Erythroblast (primary cell): ENCODE results near the gene HCCS.

ENCODE experiments used
- GATA1 ChIP-seq: IDR thresholded peaks from 2 replicates; pipeline ENCODE4 v1.6.1; 2011; ENCODE audit warnings: low read depth, mild to moderate bottlenecking, control low read depth, low read length, moderate library complexity
- POLR2A ChIP-seq: IDR thresholded peaks from 2 replicates; pipeline ENCODE4 v1.6.1; 2011; ENCODE audit warnings: mild to moderate bottlenecking, low read length

GRCh38 chrX:11113731-11114130 lies 2.6 kb downstream of the HCCS start:
- TF ChIP-seq POLR2A = no peak
- no peak for TF ChIP-seq GATA1
